ENCODE results near the gene GSTO1.
A peak's percentile ranks its signal among the peaks of the same experiment; 100 is the strongest.

The GSTO1 gene

GRCh38 chr10:104264783-104265182 is 10.1 kb downstream of the GSTO1 start:
- Histone ChIP-seq H3K36me3 (ENCODE audit: insufficient read depth, low read depth, low read length) (peaks cover 78% of the 10 kb centered on the region), H3K27ac (ENCODE audit: low read length) (no peak overlapping the region), H3K4me1 (ENCODE audit: insufficient read depth, low read length) (no peaks in the 10 kb centered on the region; the same call in 1 of the 2 replicates), H3K9ac (ENCODE audit: low read depth, low read length) (no peak overlapping the region), H3K4me3 (ENCODE audit: low read length) (no peak overlapping the region), H3K9me3 (ENCODE audit: insufficient read depth, low read depth, low read length) (no peaks in the 10 kb centered on the region), H3K27me3 (ENCODE audit: insufficient read depth, low read length) (no peaks in the 10 kb centered on the region)

- H3K27ac ChIP-seq (ENCODE audit: low read length): no peak overlapping the region
- H3K9me3 ChIP-seq (ENCODE audit: insufficient read depth, low read depth, low read length): no peaks in the 10 kb centered on the region
- H3K27me3 ChIP-seq (ENCODE audit: insufficient read depth, low read length): no peaks in the 10 kb centered on the region
- no peaks in the 10 kb centered on the region for H3K4me1 ChIP-seq (ENCODE audit: insufficient read depth, low read length)
- H3K9ac ChIP-seq (ENCODE audit: low read depth, low read length): peak overlapping the region; percentile 87; the same call in 1 of the 2 replicates
- H3K36me3 ChIP-seq (ENCODE audit: insufficient read depth, low read depth, low read length): peaks cover 50% of the 10 kb centered on the region
- H3K4me3 ChIP-seq (ENCODE audit: low read length): peak overlapping the region; percentile 86
Measured at GRCh38 chr10:104267721-104268404, 13.2 kb downstream of the GSTO1 start.

GRCh38 chr10:104268405-104268712 is 13.7 kb downstream of the GSTO1 start:
- H3K4me3 ChIP-seq (ENCODE audit: low read length): peak overlapping the region; percentile 86
- no peaks in the 10 kb centered on the region; the same call in 1 of the 2 replicates for H3K27me3 ChIP-seq (ENCODE audit: insufficient read depth, low read length)
- peak overlapping the region; percentile 32 for H3K27ac ChIP-seq (ENCODE audit: low read length)
- no peaks in the 10 kb centered on the region for H3K4me1 ChIP-seq (ENCODE audit: insufficient read depth, low read length)
- peak overlapping the region; percentile 87 for H3K9ac ChIP-seq (ENCODE audit: low read depth, low read length)
- no peaks in the 10 kb centered on the region for H3K9me3 ChIP-seq (ENCODE audit: insufficient read depth, low read depth, low read length)
- peaks cover 45% of the 10 kb centered on the region for H3K36me3 ChIP-seq (ENCODE audit: insufficient read depth, low read depth, low read length)

- Histone ChIP-seq H3K36me3 (ENCODE audit: insufficient read depth, low read depth, low read length) (peaks cover 39% of the 10 kb centered on the region), H3K4me1 (ENCODE audit: insufficient read depth, low read length) (no peaks in the 10 kb centered on the region), H3K27ac (ENCODE audit: low read length) (peak within 1 kb of the TSS; percentile 32), H3K4me3 (ENCODE audit: low read length) (peak within 1 kb of the TSS; percentile 86), H3K9ac (ENCODE audit: low read depth, low read length) (peak within 1 kb of the TSS; percentile 93), H3K9me3 (ENCODE audit: insufficient read depth, low read depth, low read length) (no peaks in the 10 kb centered on the region), H3K27me3 (ENCODE audit: insufficient read depth, low read length) (peaks cover 5% of the 10 kb centered on the region; the same call in 1 of the 2 replicates)
Measured at GRCh38 chr10:104268713-104269645, 14.3 kb downstream of the GSTO1 start, which contains the start of gene GSTO2. GSTO2 (plus strand) TSS chr10:104269184; CDS start chr10:104274916, 5,732 bp downstream.

GRCh38 chr10:104273286-104273685 is 18.6 kb downstream of the GSTO1 start:
- no peak overlapping the region for H3K27ac ChIP-seq (ENCODE audit: low read length)
- no peak overlapping the region for H3K9ac ChIP-seq (ENCODE audit: low read depth, low read length)
- H3K36me3 ChIP-seq (ENCODE audit: insufficient read depth, low read depth, low read length): peaks cover 3% of the 10 kb centered on the region

GRCh38 chr10:104273899-104274575 is 19.3 kb downstream of the GSTO1 start:
- Histone ChIP-seq H3K4me3 (ENCODE audit: low read length) (no peak overlapping the region; the same call in 1 of the 2 replicates), H3K9me3 (ENCODE audit: insufficient read depth, low read depth, low read length) (no peaks in the 10 kb centered on the region), H3K9ac (ENCODE audit: low read depth, low read length) (no peak overlapping the region), H3K4me1 (ENCODE audit: insufficient read depth, low read length) (no peaks in the 10 kb centered on the region), H3K27ac (ENCODE audit: low read length) (no peak overlapping the region), H3K27me3 (ENCODE audit: insufficient read depth, low read length) (peaks cover 19% of the 10 kb centered on the region), H3K36me3 (ENCODE audit: insufficient read depth, low read depth, low read length) (no peaks in the 10 kb centered on the region)

More at GRCh38 chr10:104273286-104273685, 18.6 kb downstream of the GSTO1 start:
- Histone ChIP-seq H3K9me3 (ENCODE audit: insufficient read depth, low read depth, low read length) (no peaks in the 10 kb centered on the region), H3K4me1 (ENCODE audit: insufficient read depth, low read length) (no peaks in the 10 kb centered on the region), H3K27me3 (ENCODE audit: insufficient read depth, low read length) (peaks cover 19% of the 10 kb centered on the region), H3K4me3 (ENCODE audit: low read length) (no peak overlapping the region)

GRCh38 chr10:104274762-104275721 is 20.4 kb downstream of the GSTO1 start:
- no peaks in the 10 kb centered on the region for H3K9me3 ChIP-seq (ENCODE audit: insufficient read depth, low read depth, low read length)
- H3K36me3 ChIP-seq (ENCODE audit: insufficient read depth, low read depth, low read length): no peaks in the 10 kb centered on the region
- peaks cover 19% of the 10 kb centered on the region for H3K27me3 ChIP-seq (ENCODE audit: insufficient read depth, low read length)
- H3K9ac ChIP-seq (ENCODE audit: low read depth, low read length): peak overlapping the region; percentile 23; the same call in 1 of the 2 replicates
- H3K27ac ChIP-seq (ENCODE audit: low read length): no peak overlapping the region
- no peaks in the 10 kb centered on the region for H3K4me1 ChIP-seq (ENCODE audit: insufficient read depth, low read length)
- peak overlapping the region; percentile 60; the same call in 1 of the 2 replicates for H3K4me3 ChIP-seq (ENCODE audit: low read length)

- no peak overlapping the region for H3K9ac ChIP-seq (ENCODE audit: low read depth, low read length)
- H3K36me3 ChIP-seq (ENCODE audit: insufficient read depth, low read depth, low read length): no peaks in the 10 kb centered on the region
- no peaks in the 10 kb centered on the region for H3K4me1 ChIP-seq (ENCODE audit: insufficient read depth, low read length)
- no peak overlapping the region for H3K4me3 ChIP-seq (ENCODE audit: low read length)
- no peak overlapping the region for H3K27ac ChIP-seq (ENCODE audit: low read length)
- no peaks in the 10 kb centered on the region for H3K9me3 ChIP-seq (ENCODE audit: insufficient read depth, low read depth, low read length)
- peaks cover 19% of the 10 kb centered on the region for H3K27me3 ChIP-seq (ENCODE audit: insufficient read depth, low read length)
Measured at GRCh38 chr10:104276192-104276591, 21.5 kb downstream of the GSTO1 start.

- Histone ChIP-seq H3K27ac (ENCODE audit: low read length) (no peak overlapping the region), H3K9me3 (ENCODE audit: insufficient read depth, low read depth, low read length) (no peaks in the 10 kb centered on the region), H3K4me3 (ENCODE audit: low read length) (no peak overlapping the region), H3K27me3 (ENCODE audit: insufficient read depth, low read length) (peaks cover 19% of the 10 kb centered on the region), H3K9ac (ENCODE audit: low read depth, low read length) (no peak overlapping the region), H3K36me3 (ENCODE audit: insufficient read depth, low read depth, low read length) (no peaks in the 10 kb centered on the region), H3K4me1 (ENCODE audit: insufficient read depth, low read length) (no peaks in the 10 kb centered on the region)
Measured at GRCh38 chr10:104277785-104278184, 23.1 kb downstream of the GSTO1 start.

GRCh38 chr10:104279550-104280259 is 25.0 kb downstream of the GSTO1 start:
- H3K4me1 ChIP-seq (ENCODE audit: insufficient read depth, low read length): no peaks in the 10 kb centered on the region

More at GRCh38 chr10:104279550-104280259, 25.0 kb downstream of the GSTO1 start:
- H3K27ac ChIP-seq (ENCODE audit: low read length): no peak overlapping the region
- no peak overlapping the region for H3K9ac ChIP-seq (ENCODE audit: low read depth, low read length)
- no peaks in the 10 kb centered on the region for H3K9me3 ChIP-seq (ENCODE audit: insufficient read depth, low read depth, low read length)
- H3K36me3 ChIP-seq (ENCODE audit: insufficient read depth, low read depth, low read length): no peaks in the 10 kb centered on the region
- peaks cover 11% of the 10 kb centered on the region for H3K27me3 ChIP-seq (ENCODE audit: insufficient read depth, low read length)
- no peak overlapping the region for H3K4me3 ChIP-seq (ENCODE audit: low read length)
